ENCODE measurements around the gene IARS1.

The IARS1 gene

DNA sequence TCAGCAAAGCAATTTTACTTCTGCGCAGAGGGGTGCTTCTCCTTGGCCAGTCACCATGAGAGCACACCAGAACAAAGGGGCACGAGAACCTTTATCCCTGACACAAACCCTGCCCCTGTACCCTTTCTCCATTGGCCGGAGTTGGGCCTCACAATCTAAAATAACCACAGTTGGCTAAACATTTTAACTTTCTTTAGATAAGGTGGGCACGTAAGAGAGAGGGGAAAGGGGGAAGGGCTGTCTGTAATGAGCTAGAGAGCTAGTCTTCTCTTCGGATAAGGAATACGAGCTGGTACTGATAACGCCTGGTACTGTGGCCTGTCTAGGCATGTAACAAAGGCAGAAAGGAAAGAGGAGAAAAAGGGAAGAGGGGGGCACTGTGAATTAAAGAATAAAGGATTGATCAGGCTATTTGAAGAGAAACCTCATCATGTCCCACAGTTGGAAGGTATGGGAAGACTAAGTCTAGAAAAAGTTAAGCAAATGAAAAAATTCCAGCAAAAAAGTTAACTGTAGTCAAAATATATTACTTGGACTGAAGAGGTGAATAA lies 1.8 kb upstream of the IARS1 start:
- no peak for DNase-seq (ENCODE audit: low spot score)

DNA sequence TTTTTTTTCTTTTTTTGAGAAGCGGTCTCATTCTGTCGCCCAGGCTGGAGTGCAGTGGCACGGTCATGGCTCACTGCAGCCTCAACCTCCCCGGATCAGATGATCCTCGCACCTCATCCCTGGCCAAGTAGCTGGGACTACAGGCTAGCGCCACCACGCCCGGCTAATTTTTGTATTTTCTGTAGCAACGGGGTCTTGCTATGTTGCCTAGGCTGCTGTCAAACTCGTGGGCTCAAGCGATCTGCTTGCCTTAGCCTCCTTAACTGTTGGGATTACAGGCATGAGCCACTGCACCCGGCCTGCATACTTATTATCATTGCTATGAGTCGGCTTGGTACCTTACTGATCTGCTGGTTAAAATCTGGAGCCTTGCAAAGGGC lies 790 bp upstream of the IARS1 start:
- no peak for DNase-seq (ENCODE audit: low spot score)

DNA sequence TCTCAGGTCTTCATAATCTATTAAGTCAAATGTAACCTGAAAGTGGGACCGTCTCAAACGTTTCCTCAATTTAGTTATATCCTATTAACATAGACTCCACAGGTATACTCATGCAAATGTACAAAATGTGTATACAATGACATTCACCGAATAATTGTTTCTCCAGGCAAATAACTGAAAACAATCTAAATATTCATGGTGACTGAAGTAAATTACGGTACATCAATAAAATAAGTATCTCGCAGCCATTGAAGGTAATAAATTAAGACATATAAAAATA lies 482 bp downstream of the IARS1 start:
- no peak for DNase-seq (ENCODE audit: low spot score)

DNA sequence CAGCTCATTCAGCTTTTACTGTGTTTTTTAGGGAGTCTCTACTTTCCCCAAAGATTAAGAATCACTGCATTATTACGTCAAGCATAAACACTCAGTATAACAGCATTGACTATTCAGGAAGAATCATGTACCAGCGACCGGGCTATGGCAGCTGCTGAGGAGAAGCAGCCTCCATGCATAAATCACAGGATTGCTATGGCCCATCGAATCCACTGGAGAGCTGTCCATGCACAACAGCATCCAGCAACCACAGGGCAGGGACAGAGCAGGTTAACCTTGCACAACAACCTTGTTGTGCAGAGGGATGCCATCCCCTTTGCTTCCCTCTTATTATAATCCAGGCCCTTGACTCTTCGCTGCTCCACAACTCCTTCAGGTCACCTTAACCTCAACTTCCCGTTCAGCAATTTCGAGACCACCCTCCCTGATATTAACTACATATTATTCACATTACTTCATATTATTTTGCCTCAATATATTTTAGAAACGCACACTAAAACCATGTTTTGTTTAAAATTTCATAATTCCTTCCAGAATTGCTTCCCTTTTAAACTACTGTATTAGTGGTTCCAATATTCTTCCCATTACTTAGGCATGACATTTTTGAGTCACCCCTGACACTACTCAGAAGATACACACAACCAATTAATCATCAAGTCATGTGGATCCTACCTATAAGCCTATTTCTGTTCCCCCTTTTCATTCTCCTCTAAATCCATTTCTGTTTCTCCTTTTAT lies 991 bp downstream of the IARS1 start:
- no peak for DNase-seq (ENCODE audit: low spot score)

DNA sequence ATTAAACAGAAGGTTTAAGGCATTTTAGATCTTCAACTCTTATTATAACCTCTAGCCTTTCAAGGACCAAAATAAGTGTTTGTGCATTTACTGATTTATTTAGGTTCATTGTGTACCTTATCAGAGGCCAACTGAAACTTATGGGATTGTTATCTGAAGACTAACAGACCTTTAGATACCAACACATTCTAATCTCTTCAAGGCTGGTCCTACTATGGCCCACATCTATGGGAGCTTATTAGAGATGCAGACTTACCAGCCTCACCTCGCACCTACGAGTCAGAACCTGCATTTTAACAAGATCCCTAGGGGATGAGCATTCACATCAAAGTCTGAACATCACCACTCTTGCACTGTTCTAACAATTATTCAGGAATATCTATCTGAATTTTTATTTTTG lies 1.9 kb downstream of the IARS1 start:
- DNase-seq (ENCODE audit: low spot score): no peak

DNA sequence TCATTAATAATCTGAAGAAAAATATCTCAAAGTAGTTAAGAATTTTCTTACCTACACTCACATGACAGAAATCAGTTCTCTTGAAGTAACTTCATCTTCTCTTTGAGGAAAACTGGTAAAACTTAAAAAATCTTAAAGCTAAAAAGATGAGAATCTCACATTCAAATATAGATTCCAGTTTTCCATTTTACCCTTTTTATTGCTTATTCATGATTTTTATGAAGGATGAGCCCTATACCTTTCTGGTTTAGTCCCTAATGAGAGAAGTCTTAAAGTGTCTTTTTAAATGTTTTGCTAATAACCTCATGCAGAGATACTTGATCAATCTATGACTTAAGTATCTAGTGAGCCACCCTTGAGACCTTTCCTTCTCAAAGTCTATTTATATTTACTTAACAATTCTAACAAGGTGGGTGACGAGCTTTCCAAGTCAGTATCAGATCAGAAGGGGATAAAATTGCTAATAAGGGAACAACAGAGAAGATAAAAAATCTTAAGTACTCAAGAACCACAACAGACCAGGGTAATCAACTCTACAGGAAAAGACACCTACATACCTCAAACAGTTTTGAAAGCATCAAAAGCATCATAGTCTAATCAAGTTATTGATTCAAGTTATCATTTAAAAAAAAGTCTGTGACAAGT lies 2.6 kb downstream of the IARS1 start:
- no peak for DNase-seq (ENCODE audit: low spot score)

DNA sequence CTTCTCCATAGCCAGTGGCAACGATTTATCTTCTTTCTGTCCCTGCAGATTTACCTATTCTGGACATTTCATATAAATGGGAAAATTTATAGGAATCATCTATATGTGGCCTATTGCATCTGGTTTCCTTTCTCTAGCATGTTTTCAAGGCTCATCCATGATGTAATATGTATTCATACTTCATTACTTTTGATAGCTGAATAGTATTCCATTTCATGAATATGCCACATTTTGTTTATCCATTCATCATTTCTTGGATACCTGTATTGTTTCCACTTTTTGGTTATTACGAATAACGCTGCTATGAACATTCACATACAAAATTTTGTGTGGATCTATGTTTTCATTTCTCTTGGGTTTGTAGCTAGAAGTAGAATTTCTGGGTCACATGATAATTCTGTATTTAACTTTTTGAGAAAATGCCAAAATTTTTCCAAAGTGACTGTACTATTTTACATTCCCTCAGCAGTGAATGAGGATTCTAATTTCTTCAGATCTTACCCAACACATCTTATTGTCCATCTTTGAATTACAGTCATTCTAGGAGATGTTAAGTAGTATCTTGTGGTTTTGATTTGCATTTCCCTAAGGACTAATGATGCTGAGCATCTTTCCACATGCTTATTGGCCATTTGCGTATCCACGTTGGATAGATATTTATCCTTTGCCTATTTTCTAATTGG lies 3.6 kb downstream of the IARS1 start:
- DNase-seq (ENCODE audit: low spot score): no peak

DNA sequence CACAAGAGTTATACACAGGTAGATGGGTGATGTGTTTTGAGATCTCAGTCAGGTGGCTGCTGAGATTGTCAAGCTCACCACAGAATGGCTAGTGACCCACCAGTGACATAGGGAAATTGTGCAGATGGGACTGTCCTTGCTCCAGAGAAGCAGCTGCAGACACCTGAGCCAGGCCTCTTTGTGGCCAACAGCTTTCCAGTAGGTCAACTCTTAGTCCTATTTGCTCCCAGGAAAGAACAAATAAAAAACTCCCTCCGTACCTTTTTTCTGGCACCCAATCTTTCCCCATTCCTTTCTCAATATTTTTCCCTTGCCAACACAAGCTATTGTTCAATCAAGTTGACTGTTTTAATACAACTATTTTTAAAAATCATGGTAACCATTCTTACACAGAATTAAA lies 14.2 kb downstream of the IARS1 start:
- no peak for DNase-seq (ENCODE audit: low spot score)

DNA sequence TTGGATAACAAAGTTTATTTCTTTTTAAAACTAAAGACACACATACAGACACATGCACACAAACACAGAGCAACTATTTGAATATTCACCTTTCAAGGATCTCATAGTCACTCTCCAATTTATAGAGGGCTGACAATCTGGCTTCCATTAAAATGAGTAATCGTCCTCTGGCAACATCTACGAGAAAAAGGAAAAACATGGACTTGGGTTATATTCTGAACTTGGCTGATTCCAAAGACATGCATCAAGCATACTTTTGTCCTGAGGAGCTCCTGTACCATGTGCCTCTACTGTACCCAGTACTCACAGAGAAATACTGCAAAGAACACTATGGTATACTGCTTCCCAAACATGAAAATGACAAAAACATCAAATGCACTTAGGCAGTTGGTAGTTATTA lies 15.4 kb downstream of the IARS1 start:
- DNase-seq (ENCODE audit: low spot score): no peak

DNA sequence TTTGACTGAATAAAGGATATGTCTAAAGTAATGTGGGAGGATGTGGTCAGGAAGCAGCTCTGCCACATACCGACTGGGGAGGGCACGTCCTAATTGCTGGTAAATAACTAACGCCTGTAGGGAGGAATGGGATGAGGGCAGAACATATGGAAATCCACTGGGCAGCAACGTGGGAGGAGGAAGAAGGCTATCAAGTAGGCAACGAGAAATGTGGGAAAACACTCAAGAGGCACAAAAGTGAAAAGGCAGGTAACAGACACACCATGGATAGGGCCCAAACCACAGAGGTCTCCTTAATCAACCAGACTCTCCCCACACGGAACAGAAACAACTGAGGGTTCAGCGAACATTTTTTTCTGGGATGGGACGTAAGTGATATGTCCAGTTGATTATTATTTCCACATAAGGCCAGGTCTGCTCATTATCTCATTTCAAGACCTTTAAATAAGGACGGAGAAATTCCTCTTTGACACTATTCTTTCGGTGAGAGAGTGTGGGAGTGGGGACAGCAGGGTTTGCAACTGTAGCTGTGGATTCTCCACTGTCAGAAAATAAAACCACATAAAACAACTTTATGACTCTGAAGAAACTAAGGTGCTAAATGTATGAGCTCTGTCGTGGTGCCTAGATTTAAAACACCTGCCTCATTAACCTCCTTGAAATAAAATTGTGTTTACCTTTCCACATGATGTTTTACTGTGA lies 17.0 kb downstream of the IARS1 start:
- DNase-seq (ENCODE audit: low spot score): peak; percentile 34

DNA sequence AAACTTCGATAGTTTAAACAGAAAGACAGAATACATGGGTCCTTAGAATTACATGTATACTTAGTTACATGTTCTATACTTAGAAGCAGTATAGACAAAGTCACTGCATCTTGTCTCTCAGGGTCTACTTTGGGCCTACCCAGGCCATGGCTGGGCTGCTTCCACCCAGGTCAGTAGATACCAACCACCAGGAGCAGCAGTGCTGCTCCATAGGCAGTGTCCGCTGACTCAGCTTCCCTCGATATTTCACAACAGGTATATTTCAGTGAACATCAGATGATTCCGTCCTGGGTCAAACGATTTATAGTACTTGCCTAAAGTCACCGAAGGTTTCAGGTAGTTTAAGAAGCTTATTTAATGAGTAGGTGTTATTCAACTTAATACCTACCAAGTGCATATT lies 18.0 kb downstream of the IARS1 start:
- no peak for DNase-seq (ENCODE audit: low spot score)

DNA sequence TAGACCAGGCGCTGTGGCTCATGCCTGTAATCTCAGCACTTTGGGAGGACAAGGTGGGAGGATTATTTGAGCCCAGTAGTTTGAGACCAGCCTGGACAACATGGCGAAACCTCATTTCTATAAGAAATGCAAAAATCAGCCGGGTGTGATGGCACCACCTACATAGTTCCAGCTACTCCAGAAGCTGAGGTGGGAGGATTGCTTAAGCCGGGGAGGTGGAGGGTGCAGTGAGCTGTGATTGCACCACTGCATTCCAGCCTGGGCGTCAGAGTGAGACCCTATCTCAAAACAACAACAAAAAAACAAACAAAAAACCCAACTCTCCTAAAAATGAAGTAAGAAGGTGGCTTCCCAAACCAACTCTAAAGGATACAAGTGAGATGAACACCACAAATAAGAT lies 23.0 kb downstream of the IARS1 start:
- DNase-seq (ENCODE audit: low spot score): no peak

DNA sequence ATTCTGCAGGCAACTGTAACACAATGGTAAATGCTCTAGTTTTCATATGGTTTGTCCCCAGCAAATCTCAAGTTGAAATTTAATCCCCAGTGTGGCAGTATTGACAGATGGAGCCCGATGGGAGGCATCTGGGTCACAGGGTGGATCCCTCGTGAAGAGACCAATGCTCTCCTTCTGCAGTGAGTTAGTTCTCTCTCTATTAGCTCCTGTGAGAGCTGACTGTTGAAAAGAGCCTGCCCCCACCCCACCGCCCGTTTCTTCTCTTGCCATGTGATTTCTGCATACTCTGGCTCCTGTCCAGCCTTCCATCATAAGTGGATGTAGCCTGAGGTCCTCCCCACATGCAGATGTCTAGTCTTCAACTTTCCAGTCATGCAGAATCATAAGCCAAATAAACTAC lies 27.0 kb downstream of the IARS1 start:
- no peak for DNase-seq (ENCODE audit: low spot score)

DNA sequence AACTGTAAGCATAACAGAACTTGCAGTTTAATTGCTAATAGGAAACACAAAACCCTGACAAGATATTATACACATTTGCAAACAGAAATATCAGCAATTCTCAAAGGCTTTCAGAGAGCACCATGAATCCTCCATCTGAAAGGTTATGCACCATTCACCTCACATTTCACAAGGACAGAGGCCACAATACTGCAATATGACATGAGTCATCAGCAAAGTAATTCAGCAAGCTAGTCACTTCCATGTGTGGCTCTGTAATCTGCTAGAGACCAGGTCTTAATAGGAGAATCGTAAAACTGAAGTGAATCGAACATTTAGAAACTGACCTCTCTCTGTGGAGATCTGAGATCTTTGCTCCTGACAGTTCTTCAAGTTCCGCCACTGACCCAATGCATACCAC lies 28.3 kb downstream of the IARS1 start:
- DNase-seq (ENCODE audit: low spot score): no peak

DNA sequence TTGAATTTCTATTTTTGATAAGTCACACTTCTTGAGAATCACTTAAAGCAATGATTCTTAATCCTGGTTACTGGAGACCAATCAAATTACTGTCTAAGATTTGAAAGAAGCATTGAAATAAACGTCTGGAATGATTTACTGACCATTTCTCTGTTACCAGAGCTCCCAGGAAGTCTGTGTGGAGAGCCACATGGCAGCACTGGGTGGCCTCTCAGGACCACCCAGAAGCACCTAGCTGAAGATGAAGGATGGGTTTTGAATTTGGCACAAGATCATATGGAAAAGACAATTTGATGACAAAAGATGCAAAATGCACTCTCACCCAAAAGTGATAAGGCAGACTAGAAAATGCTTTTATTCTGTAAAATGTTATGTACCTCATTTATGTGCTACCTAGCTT lies 30.4 kb downstream of the IARS1 start:
- DNase-seq (ENCODE audit: low spot score): no peak

DNA sequence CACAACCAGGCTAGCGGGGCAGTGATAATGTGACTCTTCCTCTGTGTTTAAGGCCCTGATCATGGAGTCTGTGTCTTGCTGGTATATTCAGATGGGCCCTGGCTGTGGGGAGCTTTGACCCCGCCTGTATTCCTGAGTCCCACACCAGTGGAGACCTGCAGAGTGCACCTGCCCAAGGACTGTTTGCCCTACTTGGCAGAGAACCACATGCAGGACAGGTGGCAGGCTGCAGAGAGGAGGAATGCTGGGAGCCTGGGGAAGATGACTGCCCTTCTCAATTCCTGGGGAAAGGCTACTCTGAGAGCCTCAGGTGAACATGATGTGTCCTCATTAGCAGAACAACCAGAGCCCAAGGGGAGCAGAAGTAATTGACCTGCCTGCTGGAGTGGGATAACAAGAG lies 36.2 kb downstream of the IARS1 start:
- DNase-seq (ENCODE audit: low spot score): no peak

DNA sequence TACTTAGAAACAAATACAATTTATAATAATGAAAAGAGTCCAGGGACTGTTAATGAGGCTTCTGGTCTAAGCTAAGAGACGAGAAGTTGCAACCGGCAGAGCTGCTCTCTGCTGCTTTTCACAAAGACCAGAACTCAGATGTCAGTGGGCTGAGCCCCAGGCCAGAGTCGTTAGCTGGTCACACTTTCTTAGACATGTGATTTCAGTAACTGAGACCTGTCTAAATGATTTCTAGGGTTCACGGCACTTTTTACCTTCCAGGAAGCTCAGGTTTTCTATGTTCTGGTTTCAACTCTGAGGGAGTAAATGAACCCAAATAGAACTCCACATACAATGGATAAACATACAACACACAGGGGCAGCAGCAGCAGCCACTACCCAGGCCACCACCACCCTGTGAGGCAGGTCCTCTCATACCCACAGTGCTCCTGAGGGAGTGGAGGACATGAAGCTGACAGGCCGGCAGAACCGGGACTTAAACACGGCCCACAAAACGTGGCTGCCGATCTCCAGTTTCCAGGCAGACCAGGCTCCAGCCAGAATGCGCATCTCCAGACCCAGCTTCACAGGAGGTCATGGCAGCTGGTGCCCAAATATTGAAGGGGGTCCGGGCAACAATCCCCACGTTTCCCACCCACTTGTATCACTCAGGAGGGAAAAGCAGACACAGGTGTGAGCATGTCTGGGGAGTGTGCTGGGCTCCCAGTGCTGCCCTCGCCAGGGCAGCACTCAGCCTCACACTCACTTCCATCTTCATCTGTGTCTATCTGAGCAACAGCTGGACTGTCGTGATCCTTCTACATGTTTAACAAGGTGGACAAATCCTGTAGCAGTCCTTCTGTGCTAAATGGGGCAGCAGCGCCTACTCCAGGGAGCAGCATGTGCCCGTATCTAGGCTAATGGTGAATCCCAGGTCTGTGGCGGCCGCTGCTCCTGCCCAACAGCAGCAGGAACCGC lies 38.8 kb downstream of the IARS1 start:
- DNase-seq (ENCODE audit: low spot score): no peak

DNA sequence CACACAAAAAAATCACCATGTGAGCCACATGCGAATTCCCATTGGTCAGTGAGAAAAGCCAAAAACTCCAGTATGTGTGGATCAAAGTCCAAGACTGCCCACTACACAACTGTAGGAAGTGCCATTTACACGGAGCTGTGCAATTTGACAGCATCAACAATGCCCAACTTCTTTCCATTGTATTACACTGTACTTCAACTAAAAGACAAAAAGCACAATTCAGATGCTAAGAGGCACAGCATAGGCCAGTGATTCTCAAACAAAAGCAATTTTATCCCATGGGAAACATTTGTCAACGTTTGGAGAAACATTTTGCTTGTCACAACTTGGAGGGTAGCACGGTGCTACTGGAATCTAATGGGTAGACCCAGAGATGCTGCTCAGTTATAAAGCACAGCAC lies 39.8 kb downstream of the IARS1 start:
- no peak for DNase-seq (ENCODE audit: low spot score)

DNA sequence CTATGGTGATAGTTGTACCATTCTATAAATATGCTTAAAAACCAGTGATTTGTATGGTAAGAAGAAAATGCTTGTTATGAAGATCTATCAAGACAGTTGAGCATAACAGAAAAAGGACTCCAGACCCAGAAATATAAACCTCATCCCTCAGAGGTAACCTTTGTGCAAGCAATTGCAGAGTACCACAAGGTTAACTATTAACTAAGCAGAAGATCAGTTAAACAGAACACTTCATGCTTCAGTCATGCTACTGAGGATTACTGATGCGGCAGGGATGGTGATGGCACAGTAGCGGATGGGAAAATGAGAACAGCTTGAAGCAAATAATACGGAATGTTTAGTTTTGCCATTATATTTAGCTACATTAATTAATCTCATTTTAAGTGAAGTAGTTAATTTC lies 45.5 kb downstream of the IARS1 start:
- no peak for DNase-seq (ENCODE audit: low spot score)

DNA sequence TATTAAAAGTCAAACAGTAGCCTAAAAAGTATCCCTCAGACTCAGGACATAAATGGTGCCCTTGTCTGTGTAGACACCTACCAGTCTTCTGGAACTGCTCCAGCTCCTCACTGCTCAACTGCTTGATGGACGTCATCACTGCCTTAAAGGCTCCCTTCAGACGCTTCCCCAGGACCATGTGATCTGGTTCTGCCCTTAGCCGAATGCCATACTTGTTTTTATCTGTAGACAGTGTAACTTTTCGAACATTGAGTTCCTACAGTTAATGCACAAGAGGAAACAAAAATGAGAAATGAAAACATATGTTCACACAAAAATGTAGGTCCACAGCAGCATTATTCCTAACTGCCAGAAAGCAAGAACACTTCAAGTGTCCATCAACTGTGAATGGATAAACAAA lies 46.2 kb downstream of the IARS1 start:
- DNase-seq (ENCODE audit: low spot score): peak; percentile 89

DNA sequence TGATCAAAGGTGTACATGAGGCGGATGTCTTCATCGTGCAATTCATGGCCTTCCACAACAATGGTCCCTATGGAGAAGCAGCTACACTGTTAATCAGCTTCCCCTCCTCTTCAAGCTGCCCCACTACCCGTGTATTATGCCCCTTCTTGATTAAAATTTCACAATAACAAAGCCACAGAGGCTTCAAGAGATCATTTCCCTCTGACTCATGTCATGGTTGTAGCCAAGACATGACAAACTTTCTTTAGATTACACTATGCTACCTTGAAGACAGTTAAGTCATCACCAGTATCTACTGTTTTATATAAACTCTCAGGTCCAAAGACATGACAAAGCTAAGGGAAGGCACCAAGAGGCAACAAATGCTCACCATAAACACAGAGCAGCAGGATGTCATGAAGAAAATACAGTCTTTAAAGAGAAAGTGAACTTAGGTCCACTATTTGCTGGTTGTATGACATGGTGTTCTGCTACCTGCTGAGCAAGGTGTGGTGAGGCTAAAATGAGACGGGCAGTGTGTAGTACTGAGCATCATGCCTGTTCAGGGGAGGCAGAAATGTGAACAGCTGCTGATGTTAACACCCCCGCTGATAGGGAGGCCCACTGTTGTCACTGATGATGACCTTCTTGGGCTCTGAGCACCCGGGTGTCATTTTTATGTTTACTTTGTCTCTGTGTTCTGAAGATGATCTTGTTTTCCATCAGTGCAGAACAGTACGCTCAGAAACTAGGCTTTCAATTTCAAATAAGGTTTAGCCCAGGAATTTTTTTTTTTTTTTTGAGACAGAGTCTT lies 48.3 kb downstream of the IARS1 start:
- DNase-seq (ENCODE audit: low spot score): no peak

Measured in COLO829 (cell line).